B cell (primary cell): Measurements from ENCODE around the gene SKAP1. TPM values are rescaled to one million over a fixed set of nuclear protein-coding genes. Genes with fewer than 3 reads are reported as not detected.

Experiments used
- ATAC-seq: fragments of 200-7000 bp; cut with Tn5 transposase; one replicate; pipeline ENCODE4 v1.10.0; 2021; ENCODE audit warnings: low read depth, mild to moderate bottlenecking, moderate number of reproducible peaks, moderate library complexity
- CTCF ChIA-PET: fragments of 350-600 bp; sonication (Branson Sonifier 250); formaldehyde crosslinking; loops from one replicate; lab custom pipeline; 2021; ENCODE audit warnings: antibody characterized with exemption, inconsistent platforms; lab: Charles Lee
- POLR2A ChIA-PET: fragments of 350-600 bp; sonication (Branson Sonifier 250); formaldehyde crosslinking; loops from one replicate; lab custom pipeline; 2021; ENCODE audit warnings: antibody characterized with exemption; lab: Charles Lee
- DNase-seq: peaks from one replicate; pipeline ENCODE4 v3.0.0; 2013
- H2AFZ ChIP-seq: 2 replicates; pipeline ENCODE4 v1.6.1; 2012; ENCODE audit warnings: mild to moderate bottlenecking, low read depth, low read length; ENCODE audit not compliant: insufficient read depth, poor library complexity, severe bottlenecking
- H3K27ac ChIP-seq, 2 donors: 1 replicate in 1 of 2; 2 replicates in 1 of 2; pipeline ENCODE4 v1.5.1; 2012 to 2013; ENCODE audit warnings: low read length in 2 of 2, mild to moderate bottlenecking in 2 of 2, moderate library complexity in 1 of 2
- H3K27me3 ChIP-seq, 4 experiments: fragments of 200-600 bp in 1 of 4; sonication (generic) in 1 of 4; replicated peaks in 1 of 4; 1 replicate in 2 of 4; 2 replicates in 2 of 4; pipeline versions ENCODE4 v1.6.1 to v1.7.0; 2013 to 2016; ENCODE audit warnings: low read length in 3 of 4, mild to moderate bottlenecking in 2 of 4, mixed read lengths in 1 of 4, moderate library complexity in 1 of 4; ENCODE audit not compliant: insufficient read depth in 4 of 4, control insufficient read depth in 3 of 4; ENCODE audit errors: control extremely low read depth in 1 of 4
- H3K36me3 ChIP-seq, 2 experiments: replicated peaks in 1 of 2; 1 replicate in 1 of 2; 2 replicates in 1 of 2; pipeline versions ENCODE4 v1.6.1 to v1.7.1; 2013; ENCODE audit warnings: low read length in 1 of 2; ENCODE audit not compliant: insufficient read depth in 2 of 2, control insufficient read depth in 1 of 2; ENCODE audit errors: control extremely low read depth in 1 of 2, extremely low read depth in 1 of 2
- H3K4me1 ChIP-seq, 2 donors: fragments of 200-600 bp in 1 of 2; sonication (generic) in 1 of 2; 1 replicate in 1 of 2; 2 replicates in 1 of 2; pipeline versions ENCODE4 v1.5.1 to v1.6.1; 2013 to 2017; ENCODE audit warnings: low read length in 2 of 2; ENCODE audit not compliant: control insufficient read depth in 2 of 2, insufficient read depth in 2 of 2
- H3K4me2 ChIP-seq: replicated peaks from 2 replicates; pipeline ENCODE3; 2012; ENCODE audit warnings: mild to moderate bottlenecking, low read depth, low read length; ENCODE audit not compliant: poor library complexity, severe bottlenecking
- H3K4me3 ChIP-seq, 5 experiments: fragments of 200-600 bp in 1 of 5; sonication (generic) in 1 of 5; 1 replicate in 3 of 5; 2 replicates in 2 of 5; pipeline versions ENCODE4 v1.5.1 to v1.7.0; 2011 to 2016; ENCODE audit warnings: low read length in 4 of 5, mild to moderate bottlenecking in 4 of 5, low read depth in 2 of 5, control low read depth in 1 of 5, moderate library complexity in 1 of 5; ENCODE audit not compliant: insufficient read depth in 1 of 5; ENCODE audit errors: control extremely low read depth in 1 of 5, extremely low read depth in 1 of 5
- H3K79me2 ChIP-seq: fragments of 200-600 bp; sonication (generic); one replicate; pipeline ENCODE4 v1.6.0; 2016; ENCODE audit warnings: low read length; ENCODE audit not compliant: control insufficient read depth, insufficient read depth
- H3K9ac ChIP-seq: fragments of 200-600 bp; sonication (generic); 2 replicates; pipeline ENCODE4 v1.6.1; 2017; ENCODE audit warnings: mild to moderate bottlenecking, low read length, moderate library complexity
- H3K9me3 ChIP-seq, 3 donors: one replicate each; pipeline versions ENCODE4 v1.6.1 to v1.7.1; 2013; ENCODE audit warnings: low read length in 2 of 3; ENCODE audit not compliant: control insufficient read depth in 2 of 3, insufficient read depth in 1 of 3; ENCODE audit errors: control extremely low read depth in 1 of 3
- H4K20me1 ChIP-seq: 2 replicates; pipeline ENCODE4 v1.6.0; 2012; ENCODE audit warnings: mild to moderate bottlenecking, low read length; ENCODE audit not compliant: insufficient read depth, control insufficient read depth, poor library complexity, severe bottlenecking
- H3K27ac Mint-ChIP-seq: one replicate; pipeline ENCODE4 v1.8.0; 2021; ENCODE audit warnings: mixed read lengths
- H3K27me3 Mint-ChIP-seq: one replicate; pipeline ENCODE4 v1.8.0; 2021; ENCODE audit warnings: mixed read lengths
- H3K4me1 Mint-ChIP-seq: one replicate; pipeline ENCODE4 v1.8.0; 2021; ENCODE audit warnings: mixed read lengths
- H3K4me3 Mint-ChIP-seq: one replicate; pipeline ENCODE4 v1.8.0; 2021; ENCODE audit warnings: mixed read lengths
- H3K9me3 Mint-ChIP-seq: one replicate; pipeline ENCODE4 v1.8.0; 2022; ENCODE audit warnings: mixed read lengths; ENCODE audit not compliant: insufficient read depth
- EZH2 ChIP-seq: IDR thresholded peaks from 2 replicates; pipeline ENCODE4 v1.6.1; 2012; ENCODE audit warnings: borderline replicate concordance, low read depth, mild to moderate bottlenecking, moderate library complexity, low read length; ENCODE audit not compliant: insufficient read depth, poor library complexity, severe bottlenecking
- WGBS: methylation state at CpG from one replicate; pipeline ENCODE4 v1.1.5; 2013; ENCODE audit warnings: missing lambda C conversion rate; ENCODE audit not compliant: insufficient coverage; 5-methylcytosine and 5-hydroxymethylcytosine counted together
- intact Hi-C: fragments of 100-400 bp; cut with micrococcal nuclease; formaldehyde crosslinking; loops from one replicate; pipeline ENCODE4 v1.10.0; 2022
- polyA plus RNA-seq: library from polyadenylated mRNA; depleted of rRNA; stranded (reverse); fragments of >200 nt; gene quantifications from 2 replicates; pipeline ENCODE4 v1.2.3, GENCODE V29; 2012
- total RNA-seq, 2 donors: library from RNA; stranded (reverse); fragments of 120-200 nt in 1 of 2; gene quantifications; 1 replicate in 1 of 2; 2 replicates in 1 of 2; pipeline versions ENCODE4 v1.2.3 to v1.2.4, GENCODE V29; 2013 to 2022
- TF ChIP-seq, protein P1 (sequence below): fragments of 200-600 bp; IDR thresholded peaks from one replicate; pipeline ENCODE4 v1.8.0; 2022; ENCODE audit warnings: antibody characterized with exemption, mild to moderate bottlenecking

Gene SKAP1
- total and polyA plus RNA-seq, 2 donors (not counting 1 experiment from before 2014, with no cell fraction given), result 33.1 to 37.3 TPM

- Mint-ChIP-seq H3K9me3 (no peaks in the 10 kb centered on the region), H3K4me1 (peaks cover 67% of the 10 kb centered on the region), H3K4me3 (peak overlapping the region; percentile 66), H3K27ac (peak overlapping the region; percentile 37), H3K27me3 (peaks cover 4% of the 10 kb centered on the region)
- H3K9me3 ChIP-seq, result peaks cover 0 to 8% (median 0%) of the 10 kb centered on the region in 3 donors
- peaks cover 0 to 12% (median 2%) of the 10 kb centered on the region in 4 experiments for H3K27me3 ChIP-seq
- no peak for TF ChIP-seq EZH2
- TF ChIP-seq, protein P1, sequence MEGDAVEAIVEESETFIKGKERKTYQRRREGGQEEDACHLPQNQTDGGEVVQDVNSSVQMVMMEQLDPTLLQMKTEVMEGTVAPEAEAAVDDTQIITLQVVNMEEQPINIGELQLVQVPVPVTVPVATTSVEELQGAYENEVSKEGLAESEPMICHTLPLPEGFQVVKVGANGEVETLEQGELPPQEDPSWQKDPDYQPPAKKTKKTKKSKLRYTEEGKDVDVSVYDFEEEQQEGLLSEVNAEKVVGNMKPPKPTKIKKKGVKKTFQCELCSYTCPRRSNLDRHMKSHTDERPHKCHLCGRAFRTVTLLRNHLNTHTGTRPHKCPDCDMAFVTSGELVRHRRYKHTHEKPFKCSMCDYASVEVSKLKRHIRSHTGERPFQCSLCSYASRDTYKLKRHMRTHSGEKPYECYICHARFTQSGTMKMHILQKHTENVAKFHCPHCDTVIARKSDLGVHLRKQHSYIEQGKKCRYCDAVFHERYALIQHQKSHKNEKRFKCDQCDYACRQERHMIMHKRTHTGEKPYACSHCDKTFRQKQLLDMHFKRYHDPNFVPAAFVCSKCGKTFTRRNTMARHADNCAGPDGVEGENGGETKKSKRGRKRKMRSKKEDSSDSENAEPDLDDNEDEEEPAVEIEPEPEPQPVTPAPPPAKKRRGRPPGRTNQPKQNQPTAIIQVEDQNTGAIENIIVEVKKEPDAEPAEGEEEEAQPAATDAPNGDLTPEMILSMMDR, result no peak
- no peaks in the 10 kb centered on the region for H4K20me1 ChIP-seq
- DNase-seq (peak; percentile 44), ATAC-seq (peak; percentile 45)
- peak overlapping the region in 1 of 5 experiments; percentile 28 for H3K4me3 ChIP-seq
- WGBS, result 37% methylated on average over 5 of the region's 7 CpGs
- CTCF ChIA-PET, result interaction anchor here (0.9 to 1.6 kb wide), 2 partner anchors 8 to 11 kb away, joined by 6 to 13 read pairs; no protein-coding TSS in a partner anchor
- no peaks in the 10 kb centered on the region for H3K36me3 ChIP-seq
- no peak overlapping the region for H2AFZ ChIP-seq
- no peak overlapping the region for H3K9ac ChIP-seq
- POLR2A ChIA-PET, result no interaction called here
- no peak overlapping the region for H3K27ac ChIP-seq
- H3K4me2 ChIP-seq, result peak overlapping the region; percentile 43
- no peaks in the 10 kb centered on the region for H3K79me2 ChIP-seq
- intact Hi-C loops, result no loop called here
- peaks cover 63 to 66% of the 10 kb centered on the region in 2 donors for H3K4me1 ChIP-seq
Observed at GRCh38 chr17:48445248-48445620, 15.2 kb upstream of the SKAP1 start.

- ATAC-seq (no peak), DNase-seq (peak; percentile 50)
- Mint-ChIP-seq H3K4me3 (peak overlapping the region; percentile 66), H3K27ac (peak overlapping the region; percentile 76), H3K27me3 (peaks cover 4% of the 10 kb centered on the region), H3K4me1 (peaks cover 68% of the 10 kb centered on the region), H3K9me3 (no peaks in the 10 kb centered on the region)
- 60% methylated on average over 22 of the region's 22 CpGs for WGBS
- Histone ChIP-seq H3K9me3 (peaks cover 0 to 8% (median 0%) of the 10 kb centered on the region in 3 donors), H3K4me3 (peak overlapping the region in 2 of 5 experiments; percentile 11 to 28), H3K79me2 (no peaks in the 10 kb centered on the region), H2AFZ (no peak overlapping the region), H3K4me1 (peaks cover 66% of the 10 kb centered on the region in 2 donors), H3K27ac (no peak overlapping the region), H3K4me2 (peak overlapping the region; percentile 43), H3K36me3 (no peaks in the 10 kb centered on the region), H4K20me1 (no peaks in the 10 kb centered on the region), H3K27me3 (peaks cover 0 to 12% (median 2%) of the 10 kb centered on the region in 4 experiments), H3K9ac (no peak overlapping the region)
- intact Hi-C loops, result loop anchor here (5.0 kb wide), 1 partner anchor 87 kb away; no protein-coding TSS in a partner anchor
- TF ChIP-seq EZH2, result no peak
- TF ChIP-seq, protein P1, result no peak
- CTCF ChIA-PET, result interaction anchor here (0.7 to 1.6 kb wide), 3 partner anchors 9 to 314 kb away, joined by 3 to 13 read pairs (median 6); no protein-coding TSS in a partner anchor
- POLR2A ChIA-PET, result interaction anchor here (1.0 kb wide), 2 partner anchors 12 to 21 kb away, joined by 4 to 7 read pairs; no protein-coding TSS in a partner anchor
Observed at GRCh38 chr17:48444516-48445247, 14.7 kb upstream of the SKAP1 start.
